ENCODE measurements around the gene ZFAND3.

GRCh38 chr6:38064431-38064830 is 244.9 kb downstream of the ZFAND3 start:
- TF ChIP-seq CTCF (IDR thresholded peaks at IDR 0.05 in 2 of 3, conservative IDR thresholded peaks at IDR 0.05 in 1 of 3; ENCODE audit: borderline replicate concordance in 1 of 3, insufficient read depth in 1 of 3, low read depth in 2 of 3, low read length in 2 of 3): no peak
- no peak for TF ChIP-seq YY1 (IDR thresholded peaks at IDR 0.05; ENCODE audit: extremely low read depth, insufficient replicate concordance, low read depth, low read length)
